GM18502 (cell line): Measurements from ENCODE around the gene SPESP1.

Experiments
- ATAC-seq: cut with Tn5 transposase; IDR thresholded peaks from one replicate; pipeline ENCODE4 v1.9.1; 2021; ENCODE audit warnings: mild to moderate bottlenecking; ENCODE audit not compliant: unreplicated experiment, poor library complexity

Gene SPESP1

GRCh38 chr15:68930268-68931022, at the start of gene SPESP1:
SPESP1 (plus strand) TSS chr15:68930525; CDS start chr15:68930654, 129 bp downstream.
- ATAC-seq, result no peak

GRCh38 chr15:68885070-68885469, 45.3 kb upstream of the SPESP1 start:
- ATAC-seq, result no peak

GRCh38 chr15:68887120-68887519, 43.2 kb upstream of the SPESP1 start:
- no peak for ATAC-seq

GRCh38 chr15:68887819-68888218, 42.5 kb upstream of the SPESP1 start:
- ATAC-seq, result no peak

- no peak for ATAC-seq
Observed at GRCh38 chr15:68888419-68888818, 41.9 kb upstream of the SPESP1 start.

- ATAC-seq, result no peak
Observed at GRCh38 chr15:68894208-68894607, 36.1 kb upstream of the SPESP1 start.

- no peak for ATAC-seq
Observed at GRCh38 chr15:68896178-68896577, 34.1 kb upstream of the SPESP1 start.

- ATAC-seq, result no peak
Observed at GRCh38 chr15:68897016-68897415, 33.3 kb upstream of the SPESP1 start.

- ATAC-seq, result no peak
Observed at GRCh38 chr15:68900027-68900426, 30.3 kb upstream of the SPESP1 start.

GRCh38 chr15:68907396-68907923, 22.9 kb upstream of the SPESP1 start:
- ATAC-seq, result no peak

- no peak for ATAC-seq
Observed at GRCh38 chr15:68909601-68910100, 20.7 kb upstream of the SPESP1 start.

GRCh38 chr15:68910341-68910740, 20.0 kb upstream of the SPESP1 start:
- no peak for ATAC-seq

GRCh38 chr15:68910816-68911215, 19.5 kb upstream of the SPESP1 start:
- no peak for ATAC-seq

- no peak for ATAC-seq
Observed at GRCh38 chr15:68921926-68922325, 8.4 kb upstream of the SPESP1 start.

GRCh38 chr15:68924866-68925560, 5.3 kb upstream of the SPESP1 start:
- no peak for ATAC-seq

GRCh38 chr15:68933001-68933400, 2.7 kb downstream of the SPESP1 start:
- no peak for ATAC-seq

GRCh38 chr15:68934341-68934740, 4.0 kb downstream of the SPESP1 start:
- no peak for ATAC-seq

- no peak for ATAC-seq
Observed at GRCh38 chr15:68935400-68935937, 5.1 kb downstream of the SPESP1 start.

- ATAC-seq, result no peak
Observed at GRCh38 chr15:68939501-68939900, 9.2 kb downstream of the SPESP1 start.

GRCh38 chr15:68951813-68952212, 21.5 kb downstream of the SPESP1 start:
- ATAC-seq, result no peak

- ATAC-seq, result no peak
Observed at GRCh38 chr15:68957696-68958095, 27.4 kb downstream of the SPESP1 start.
